Activated T-cell treated with anti-CD3 and anti-CD28 coated beads for 4 hours (primary cell): ENCODE data around the gene COL6A2.
"Not testable (repeated sequence)": the region's sequence is repeated elsewhere in the genome, so short reads cannot be mapped to it uniquely, and the experiment has no call there.

Experiments
- DNase-seq: peaks from one replicate; pipeline ENCODE4 v3.0.0-alpha.2; 2020

The COL6A2 gene

DNA sequence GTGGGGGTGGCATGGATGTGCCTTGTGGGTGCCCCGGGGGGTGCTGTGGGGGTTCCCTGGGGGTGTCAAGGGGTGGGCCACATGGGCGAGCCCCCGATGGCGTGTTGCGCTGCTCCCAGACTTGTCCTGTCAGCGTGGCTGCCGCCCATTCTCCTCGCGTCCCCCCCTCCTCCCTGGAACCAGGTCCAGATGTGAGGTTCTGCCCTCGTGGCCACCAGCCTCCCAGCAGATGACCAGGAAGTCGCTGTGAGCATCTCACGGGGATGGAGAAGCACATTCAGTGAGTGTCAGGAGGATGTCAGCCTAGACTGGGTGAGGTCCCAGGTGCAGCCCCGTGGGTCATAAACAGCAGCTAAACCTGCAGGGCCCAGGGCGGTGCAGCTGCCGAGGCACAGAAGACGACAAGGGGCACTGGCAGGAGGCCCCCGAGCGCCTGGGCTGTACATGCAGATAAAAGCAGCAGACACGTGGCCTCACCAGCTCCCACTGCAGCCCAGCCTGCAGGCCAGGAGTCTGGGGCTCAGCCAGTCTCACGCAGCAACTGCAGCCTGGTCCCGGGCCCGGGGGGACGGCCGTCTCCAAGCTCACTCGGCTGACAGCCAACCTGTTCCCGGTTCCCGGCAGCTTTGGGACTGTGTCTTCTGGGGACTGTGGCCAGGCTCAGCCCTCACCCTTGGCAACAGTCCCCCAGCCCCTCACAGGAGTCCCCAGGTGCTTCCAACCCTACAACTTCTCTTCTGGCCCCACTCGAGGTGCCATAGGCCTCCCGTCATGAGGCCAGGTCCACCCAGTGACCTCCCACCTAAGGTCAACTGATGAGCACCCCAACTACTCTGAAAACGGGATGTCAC, 17.5 kb upstream of the COL6A2 start:
- no peak for DNase-seq

DNA sequence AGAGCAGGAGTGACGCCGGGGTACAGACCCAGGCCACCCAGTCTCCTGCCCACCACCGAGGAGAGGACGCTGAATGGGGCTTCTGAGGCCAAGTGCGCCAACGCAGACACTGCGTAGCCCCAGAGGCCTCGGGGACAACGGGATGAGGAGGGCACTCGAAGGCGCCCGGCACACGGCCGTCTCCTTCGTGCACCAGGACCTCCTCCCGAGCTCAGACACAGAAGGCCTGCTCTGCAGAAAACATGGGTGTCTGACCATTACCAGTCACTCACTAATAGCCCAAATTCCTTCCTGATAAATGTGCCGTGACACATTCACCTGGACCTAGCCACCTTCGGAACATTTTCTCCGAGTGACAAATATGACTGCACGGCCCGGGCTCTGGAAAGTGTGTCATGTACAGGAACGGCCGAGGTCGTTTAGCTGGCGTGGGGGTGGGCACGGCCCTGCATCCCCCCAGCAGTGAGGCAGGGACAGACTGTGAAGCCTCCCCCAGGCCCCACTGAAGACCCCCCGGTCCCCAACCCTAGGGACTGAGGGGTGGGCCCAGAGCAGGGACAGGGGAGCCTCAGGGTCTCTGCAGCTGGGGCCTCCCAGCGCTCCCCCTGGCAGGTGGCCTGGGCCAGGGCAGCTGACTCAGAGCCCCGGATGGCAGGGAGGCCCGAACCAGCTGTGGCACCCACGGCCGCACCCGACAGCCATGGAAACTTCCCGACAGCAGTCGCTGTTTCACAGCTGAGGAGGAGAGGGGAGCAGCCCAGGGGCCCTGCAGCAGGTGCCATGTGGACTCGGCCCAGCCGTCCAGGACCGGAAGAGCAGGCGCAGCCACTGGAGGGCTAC, 16.7 kb upstream of the COL6A2 start:
- no peak for DNase-seq

DNA sequence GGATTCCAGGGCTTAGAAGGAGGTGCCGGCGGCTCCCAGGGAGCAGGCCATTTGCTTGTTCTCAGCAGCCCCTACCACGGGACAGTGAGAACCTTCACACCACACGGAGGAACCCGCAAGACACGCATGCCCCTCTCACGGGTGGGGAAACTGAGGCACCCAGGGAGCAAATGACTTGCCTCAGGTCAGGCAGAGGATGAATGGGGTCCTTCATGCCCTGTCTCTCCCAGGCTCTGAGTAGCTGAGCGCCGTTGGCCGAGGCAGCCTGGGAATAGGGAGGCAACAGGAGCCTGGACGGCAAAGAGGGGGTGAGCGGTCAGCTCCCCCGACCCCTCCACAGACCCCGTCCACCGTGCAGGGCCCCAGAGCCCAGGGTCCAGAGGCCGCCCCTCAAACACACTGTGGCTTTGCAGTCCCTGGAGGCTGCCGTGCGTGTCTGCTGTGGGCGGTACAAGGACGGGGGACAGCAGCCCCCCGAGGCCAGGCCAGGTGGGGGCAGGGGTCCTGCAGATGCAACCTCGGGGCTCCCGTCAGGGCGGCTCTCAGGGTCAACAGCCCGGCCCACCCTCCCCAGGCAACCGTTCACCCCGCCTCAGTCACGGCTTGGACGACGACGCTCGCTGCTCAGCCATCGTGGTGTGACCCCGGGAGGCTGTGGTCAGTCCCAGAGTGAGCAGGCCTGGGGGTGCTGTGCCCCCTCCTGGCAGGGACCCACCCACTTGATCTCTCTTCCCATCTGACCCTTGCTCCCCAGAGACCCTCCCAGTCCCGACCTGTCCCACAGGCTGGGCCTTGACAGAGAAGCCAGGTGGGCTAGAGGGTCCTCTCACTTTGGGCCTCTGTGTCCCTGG, 15.8 kb upstream of the COL6A2 start:
- DNase-seq = no peak

DNA sequence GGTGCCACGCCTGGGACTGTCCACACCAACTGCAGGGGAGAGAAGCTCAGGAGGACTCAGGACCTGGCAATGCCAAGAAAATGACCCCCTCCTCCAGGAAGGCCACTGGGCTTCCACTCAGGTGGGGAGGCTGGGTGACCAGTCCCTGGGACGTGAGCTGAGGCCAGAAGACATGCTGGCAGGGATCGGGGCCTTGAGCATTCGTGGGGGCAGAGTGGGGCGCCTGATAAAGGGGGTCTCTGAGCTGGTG, 15.3 kb upstream of the COL6A2 start:
- DNase-seq = no peak

DNA sequence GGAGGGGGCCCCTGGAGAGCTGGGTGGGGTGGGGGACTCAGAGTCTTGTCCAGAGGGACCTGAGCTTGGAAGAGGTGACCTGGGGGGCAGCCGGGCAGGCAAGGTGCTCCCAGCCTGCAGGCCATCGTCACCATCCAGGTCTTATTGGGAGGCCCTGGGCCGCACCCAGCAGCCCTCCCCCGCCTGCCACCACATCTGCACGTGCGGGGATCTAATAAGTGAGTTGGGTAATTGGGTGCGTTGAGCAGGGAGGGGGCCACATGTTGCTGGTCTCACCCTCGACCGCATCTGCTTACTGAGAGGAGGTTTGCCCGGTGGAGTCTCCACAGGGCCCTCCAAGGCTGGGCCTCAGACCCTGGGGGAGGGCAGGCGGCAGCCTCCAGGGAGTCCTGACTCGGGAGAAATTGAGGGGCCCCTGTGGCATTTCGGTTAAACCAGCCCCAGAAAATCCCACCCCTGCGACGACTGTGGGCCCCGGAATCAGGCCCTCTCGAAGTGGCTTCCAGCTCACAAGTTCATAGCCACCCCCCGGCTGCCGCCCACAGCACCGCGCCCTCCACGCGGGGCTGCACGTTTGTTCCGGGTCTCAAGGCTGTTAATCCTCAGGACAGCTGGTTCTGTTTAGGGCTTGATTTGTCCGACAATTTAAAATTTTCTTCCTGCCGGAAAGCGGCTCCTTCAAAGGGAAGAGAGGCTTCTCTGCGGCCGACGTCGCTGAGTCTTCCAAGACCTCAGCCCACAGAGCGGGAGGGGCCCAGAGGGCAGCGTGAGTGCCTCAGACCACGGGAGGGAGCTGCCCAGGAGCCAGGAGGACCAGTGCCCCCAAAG, 14.7 kb upstream of the COL6A2 start:
- no peak for DNase-seq

DNA sequence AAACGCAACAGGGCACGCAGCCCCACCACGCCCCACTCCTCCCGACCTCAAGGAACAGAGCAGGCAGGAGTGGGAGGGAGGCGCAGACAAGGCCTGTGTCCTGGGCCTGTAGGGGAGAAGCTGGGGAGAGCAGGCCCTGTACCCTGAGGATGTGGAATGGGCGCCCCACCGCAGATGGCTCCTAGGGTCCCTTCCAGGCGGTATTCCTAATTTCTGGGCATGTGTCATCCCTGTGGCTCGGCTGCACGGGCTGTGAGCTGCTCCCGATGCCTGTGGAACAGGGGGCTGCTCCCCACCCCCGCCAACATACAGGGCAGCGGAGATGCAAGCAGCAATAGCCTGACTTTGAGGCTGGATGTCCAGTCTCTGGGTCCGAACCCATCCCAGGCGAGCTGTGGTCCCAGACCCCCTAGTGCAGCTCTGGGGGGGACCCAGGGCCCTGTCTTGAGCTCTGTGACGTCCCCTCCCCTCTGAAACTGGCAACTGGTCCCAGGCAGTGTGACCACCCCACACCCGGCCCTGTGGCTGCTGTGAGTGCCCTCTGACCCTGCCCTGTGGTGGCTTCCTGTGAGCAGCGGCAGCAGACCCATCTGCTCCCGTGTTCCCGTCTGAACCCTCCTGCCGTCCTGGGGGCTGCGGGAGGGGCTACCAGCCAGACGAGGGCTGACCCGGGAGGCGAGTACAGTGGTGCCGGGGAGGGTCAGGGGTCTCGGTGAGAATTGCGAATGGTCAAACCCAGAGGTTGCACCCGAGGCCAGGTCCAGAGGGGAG, 13.9 kb upstream of the COL6A2 start:
- no peak for DNase-seq

DNA sequence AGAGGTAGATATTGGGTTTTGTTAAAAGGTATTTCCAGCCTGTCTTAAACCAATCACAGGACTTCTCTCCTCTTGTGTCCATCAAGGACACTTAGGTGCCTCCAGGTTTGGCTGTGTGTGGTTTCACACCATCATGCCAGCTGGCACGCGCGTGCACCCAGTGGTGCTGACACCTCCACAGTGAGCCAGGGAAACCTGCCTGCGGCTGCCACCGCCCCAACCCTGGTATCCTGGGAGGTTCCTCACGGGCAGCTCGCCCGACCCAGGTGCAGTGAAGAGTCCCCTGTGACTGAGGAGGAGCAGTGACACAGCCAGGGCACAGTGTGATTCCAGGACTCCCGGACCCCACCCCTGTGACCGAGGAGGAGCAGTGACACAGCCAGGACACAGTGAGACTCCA, 13.2 kb upstream of the COL6A2 start:
- no peak for DNase-seq

DNA sequence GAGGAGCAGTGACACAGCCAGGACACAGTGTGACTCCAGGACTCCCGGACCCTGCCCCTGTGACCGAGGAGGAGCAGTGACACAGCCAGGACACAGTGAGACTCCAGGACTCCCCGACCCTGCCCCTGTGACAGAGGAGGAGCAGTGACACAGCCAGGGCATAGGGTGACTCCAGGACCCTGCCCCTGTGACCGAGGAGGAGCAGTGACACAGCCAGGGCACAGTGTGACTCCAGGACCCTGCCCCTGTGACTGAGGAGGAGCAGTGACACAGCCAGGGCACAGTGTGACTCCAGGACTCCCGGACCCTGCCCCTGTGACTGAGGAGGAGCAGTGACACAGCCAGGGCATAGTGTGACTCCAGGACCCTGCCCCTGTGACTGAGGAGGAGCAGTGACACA, 12.7 kb upstream of the COL6A2 start:
- not testable (repeated sequence) for DNase-seq

DNA sequence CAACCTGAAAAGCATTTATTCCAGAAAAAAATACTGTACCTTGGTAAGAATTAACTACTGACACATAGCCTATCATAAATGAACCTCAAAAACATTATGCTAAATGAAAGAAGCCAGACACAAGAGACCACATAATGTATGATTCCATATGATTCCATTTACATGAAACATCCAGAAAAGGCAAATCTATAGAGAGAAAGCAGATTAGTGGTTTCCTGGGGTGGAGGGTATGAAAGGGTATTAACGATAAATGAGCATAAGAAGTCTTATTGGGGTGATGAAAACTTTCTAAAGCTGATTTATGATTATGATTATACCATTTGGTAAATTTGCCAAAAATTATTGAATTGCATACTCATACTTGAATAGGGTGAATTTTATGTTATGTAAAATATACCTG, 10.3 kb upstream of the COL6A2 start:
- no peak for DNase-seq

DNA sequence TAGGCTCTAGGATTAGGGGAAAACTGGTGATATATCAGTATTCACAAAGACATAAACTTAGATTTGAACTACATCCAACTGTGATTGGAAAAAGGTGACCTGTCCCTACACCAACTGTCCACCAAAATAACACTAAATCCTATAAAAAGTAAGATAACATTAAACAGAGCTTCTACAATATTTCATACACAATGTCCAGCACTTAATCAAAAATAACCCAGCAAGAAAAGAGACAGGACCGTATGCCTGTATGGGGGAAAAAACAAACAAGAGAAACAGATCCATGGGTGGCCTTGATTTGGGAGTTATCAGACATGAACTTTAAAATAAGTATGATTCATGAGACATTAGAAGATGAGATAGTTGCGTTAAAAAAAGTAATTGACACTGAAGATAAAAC, 9.7 kb upstream of the COL6A2 start:
- DNase-seq = no peak

DNA sequence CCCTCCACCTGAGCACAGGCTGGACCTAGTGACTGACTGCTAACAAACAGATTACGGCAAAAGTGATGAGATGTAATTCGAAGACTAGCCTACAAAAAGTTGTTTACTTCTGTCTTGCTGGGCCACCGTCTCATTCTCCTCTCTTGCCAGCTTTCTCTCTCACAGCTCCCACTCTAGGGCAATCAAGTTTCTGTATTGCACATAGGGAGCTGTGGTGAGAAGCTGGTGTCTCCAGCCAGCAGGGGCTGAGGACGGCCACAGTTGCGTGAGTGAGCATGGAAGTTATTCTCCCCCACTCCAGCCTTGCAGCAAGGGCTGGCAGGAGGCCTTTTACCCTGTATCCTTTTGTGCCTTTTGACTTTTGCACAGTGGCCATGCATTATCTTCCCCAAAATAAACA, 8.6 kb upstream of the COL6A2 start:
- no peak for DNase-seq

DNA sequence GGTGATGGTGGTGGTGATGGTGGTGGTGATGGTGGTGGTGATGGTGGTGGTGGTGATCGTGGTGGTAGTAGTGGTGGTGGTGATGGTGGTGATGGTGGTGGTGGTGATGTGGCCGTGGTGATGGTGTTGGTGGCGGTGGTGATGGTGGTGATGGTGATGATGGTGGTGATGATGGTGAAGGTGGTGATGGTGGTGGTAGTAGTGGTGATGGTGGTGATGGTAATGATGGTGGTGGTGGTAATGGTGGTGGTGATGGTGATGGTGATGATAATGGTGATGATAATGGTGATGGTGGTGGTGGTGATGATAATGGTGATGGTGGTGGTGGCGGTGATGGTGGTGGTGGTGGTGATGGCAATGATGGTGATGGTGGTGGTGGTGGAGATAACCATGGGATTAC, 6.8 kb upstream of the COL6A2 start:
- no peak for DNase-seq

DNA sequence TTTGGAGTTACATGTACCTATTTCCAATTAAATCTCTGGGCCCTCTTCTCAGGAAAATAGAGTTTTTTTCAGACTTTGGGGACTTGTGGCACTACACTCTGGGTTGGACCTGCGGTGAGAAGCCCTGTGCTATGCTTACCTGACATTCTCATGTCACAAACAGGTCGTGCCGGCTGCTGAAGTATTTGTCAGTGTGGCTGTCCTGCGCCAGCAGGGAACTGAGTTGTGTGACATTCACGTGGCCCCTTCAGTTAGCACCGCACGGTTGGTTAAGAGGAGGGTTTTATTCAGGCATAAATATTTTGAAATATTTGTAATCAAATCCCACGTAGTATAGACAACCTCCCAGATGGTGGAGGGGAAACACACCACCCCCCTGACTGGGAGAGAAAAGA, 6.3 kb upstream of the COL6A2 start:
- DNase-seq = no peak

DNA sequence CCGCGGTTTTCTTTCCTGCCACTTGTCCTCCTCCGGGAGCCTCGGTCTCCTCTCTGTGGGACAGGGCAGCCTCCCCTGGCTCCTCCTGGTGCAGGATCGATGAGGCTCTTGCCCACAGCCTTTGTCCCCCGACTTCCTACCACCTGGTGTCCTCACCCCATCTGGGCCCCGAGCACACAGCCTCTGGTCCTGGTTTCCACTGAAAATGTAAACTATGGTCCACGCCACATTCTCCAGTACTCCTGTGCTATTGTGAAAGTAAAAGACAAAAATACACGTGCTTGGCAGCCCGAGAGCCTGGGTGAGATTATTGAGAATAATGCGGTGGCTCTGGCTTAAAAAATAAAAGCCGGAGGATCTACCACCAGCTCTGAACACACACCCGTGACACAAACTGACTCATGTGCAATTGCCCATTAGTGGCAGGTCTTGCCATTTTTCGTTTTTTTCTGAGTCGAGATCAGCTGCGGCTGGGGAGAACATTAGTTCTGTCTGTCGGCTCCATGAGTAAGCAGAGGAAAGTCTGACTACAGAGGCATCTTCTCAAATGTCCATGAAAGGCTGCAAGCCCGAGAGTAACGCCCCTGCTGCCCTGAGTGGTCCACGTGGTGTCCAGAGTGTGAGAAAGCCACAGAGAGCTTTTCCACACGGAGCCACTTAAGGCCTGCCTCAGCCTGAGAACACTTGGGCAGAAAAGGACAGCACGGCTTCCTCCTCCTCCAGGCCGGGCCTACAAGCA, 5.7 kb upstream of the COL6A2 start:
- DNase-seq = no peak

DNA sequence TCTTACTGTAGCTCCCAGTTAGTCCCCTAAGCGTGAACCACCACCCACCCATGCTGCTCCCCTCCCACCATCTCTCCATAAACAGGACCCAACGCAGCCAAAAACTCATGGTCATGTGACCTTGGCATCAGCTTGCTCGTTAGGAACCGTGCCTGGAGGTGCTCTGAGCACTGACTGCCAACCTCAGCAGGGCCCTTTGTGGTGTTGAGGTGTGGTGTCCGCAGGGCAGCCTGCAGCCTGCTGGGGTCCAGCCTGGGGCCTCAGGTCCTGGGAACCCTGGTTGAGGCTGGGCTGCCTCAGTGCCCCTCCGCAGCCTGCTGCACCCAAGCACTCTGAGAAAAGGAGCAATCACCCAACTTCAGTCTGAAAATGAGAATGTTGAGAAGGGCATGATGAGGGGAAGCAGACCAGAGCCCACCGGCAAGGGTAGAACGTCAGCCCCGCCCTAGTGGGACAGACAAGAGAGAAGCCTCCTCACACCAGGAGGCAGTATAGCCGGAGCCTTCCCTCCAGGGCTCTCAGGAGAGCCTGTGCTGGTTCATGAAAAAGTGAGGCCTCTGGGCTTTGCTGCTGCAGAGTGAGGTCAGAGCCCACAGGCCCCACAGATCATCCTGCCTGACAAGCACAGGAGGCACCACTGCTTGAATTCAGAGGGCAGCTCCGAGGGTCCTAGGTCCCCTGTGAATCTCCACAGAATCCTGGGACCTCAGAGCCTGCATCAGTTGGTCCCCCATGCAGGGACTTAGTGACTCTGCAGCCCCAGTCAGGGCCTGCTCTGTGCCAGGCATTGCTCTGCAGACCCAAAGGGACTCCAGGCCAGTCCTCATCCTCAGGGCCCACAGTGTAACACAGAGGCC, 4.9 kb upstream of the COL6A2 start:
- DNase-seq = no peak

DNA sequence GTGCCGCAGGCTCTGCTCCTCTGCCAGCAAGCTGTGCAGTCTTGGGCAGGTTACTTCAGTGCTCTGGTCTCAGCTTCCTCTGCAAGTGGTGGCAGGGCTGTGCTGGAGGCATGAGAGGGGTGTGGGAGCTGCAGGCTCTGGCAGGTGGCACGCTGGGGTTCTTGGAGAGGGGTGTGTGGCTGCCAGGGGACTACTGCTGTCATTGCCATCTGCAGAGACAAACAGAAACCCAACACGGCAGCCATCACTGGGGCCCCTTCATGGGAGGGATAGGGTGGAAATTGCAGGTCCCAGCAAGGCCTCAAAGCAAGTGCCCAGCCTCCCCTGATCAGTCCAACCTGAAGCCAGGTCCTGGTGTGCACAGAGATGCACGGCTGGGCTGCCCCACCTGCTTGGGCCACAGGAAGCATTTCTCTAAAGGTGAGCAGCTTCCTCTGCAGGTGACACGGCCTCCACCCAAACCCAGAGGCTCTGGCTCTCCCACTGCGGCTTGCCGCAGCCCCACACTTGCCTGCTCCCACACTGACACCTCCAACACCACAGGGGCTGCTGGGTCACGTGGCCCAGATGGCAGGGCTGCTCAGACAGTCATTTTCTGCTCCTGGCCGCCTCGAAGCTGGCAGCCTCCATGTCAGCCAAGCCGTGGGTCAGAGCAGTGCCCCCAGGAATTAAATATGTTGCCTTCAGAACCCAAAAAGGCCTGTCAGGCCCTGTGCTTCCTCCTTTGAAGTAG, 4.1 kb upstream of the COL6A2 start:
- no peak for DNase-seq

DNA sequence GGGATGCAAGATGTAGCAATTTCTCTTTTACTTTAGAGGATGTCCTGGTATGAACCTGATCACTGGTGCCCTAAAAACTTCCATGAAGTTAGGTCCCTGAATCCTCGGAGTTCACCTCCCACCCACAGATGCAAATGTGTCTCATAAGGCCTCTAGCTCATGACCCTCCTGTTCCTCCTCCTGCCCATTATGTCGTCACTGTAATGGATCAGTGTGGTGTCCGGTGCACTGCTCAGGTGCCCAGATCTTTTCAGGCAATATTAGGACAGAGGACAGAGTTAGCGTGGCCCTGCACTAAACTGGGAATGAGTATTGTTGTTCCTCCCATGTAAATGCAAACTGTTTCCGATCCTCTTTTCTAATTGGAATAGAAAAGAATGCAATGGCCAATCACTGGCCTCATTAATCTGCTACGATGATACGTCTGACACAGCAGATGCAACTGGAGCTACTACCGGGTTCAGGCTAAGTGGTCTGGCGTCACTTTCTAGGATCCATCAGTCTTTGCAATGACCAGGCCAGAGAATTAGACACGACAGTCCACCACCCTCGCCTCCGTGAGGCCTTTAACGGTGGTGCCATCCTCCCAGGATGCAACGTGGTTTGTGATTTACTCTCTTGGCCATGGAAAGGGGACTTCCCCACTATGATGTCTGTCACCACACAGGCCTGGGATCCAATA, 3.4 kb upstream of the COL6A2 start:
- no peak for DNase-seq

DNA sequence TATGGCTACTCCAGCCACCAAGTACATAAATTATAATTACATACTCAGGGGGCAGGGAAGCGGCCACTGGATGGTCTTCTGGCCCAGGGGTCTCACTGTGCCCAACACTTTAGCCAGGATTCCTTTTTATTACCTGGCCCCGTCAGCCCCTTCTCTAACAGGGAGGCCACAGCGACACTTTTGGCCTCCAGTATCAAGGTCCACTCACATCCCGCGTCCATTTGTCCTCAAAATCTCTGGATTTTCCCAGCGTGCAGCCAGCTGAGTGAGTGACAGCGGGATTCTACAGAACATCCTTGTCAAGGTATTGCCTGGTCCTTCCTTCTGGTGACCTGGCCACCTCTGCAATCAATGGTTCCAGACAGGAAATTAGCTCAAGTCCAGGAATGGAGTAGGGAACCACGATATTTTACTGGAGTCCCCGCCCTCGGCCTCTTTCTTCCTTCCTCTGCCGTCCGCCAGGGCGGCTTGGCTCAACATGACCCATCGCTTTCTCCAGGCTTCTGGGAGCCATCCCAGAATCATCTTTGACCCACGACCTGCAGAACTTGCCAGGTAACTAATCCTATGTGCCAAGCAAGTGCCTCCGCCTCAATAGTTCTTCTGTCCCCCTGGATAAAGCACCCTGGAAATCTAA, 2.7 kb upstream of the COL6A2 start:
- no peak for DNase-seq
